Activated naive CD4-positive, alpha-beta T cell treated with anti-CD3 and anti-CD28 coated beads, Interleukin-2, amount 50 U/mL, for 16 hours (primary cell): ENCODE results near the gene VWA5A.
"Not testable (repeated sequence)": the region's sequence is repeated elsewhere in the genome, so short reads cannot be mapped to it uniquely, and the experiment has no call there.

Experiments used
- DNase-seq: peaks from one replicate; pipeline ENCODE4 v3.0.0-alpha.2; 2020

VWA5A gene

GRCh38 chr11:124093330-124093729 is 21.9 kb upstream of the VWA5A start:
- DNase-seq = no peak

- DNase-seq = no peak
Observed at GRCh38 chr11:124094731-124095130, 20.5 kb upstream of the VWA5A start.

- DNase-seq = no peak
Observed at GRCh38 chr11:124096364-124096763, 18.9 kb upstream of the VWA5A start.

GRCh38 chr11:124098141-124098540 is 17.1 kb upstream of the VWA5A start:
- DNase-seq = no peak

GRCh38 chr11:124101737-124102136 is 13.5 kb upstream of the VWA5A start:
- DNase-seq = no peak

- no peak for DNase-seq
Observed at GRCh38 chr11:124108156-124108555, 7.1 kb upstream of the VWA5A start.

- no peak for DNase-seq
Observed at GRCh38 chr11:124109377-124109776, 5.9 kb upstream of the VWA5A start.

- DNase-seq = no peak
Observed at GRCh38 chr11:124110201-124110600, 5.0 kb upstream of the VWA5A start.

- DNase-seq = no peak
Observed at GRCh38 chr11:124113890-124114289, 1.4 kb upstream of the VWA5A start.

- DNase-seq = no peak
Observed at GRCh38 chr11:124115782-124116616, 749 bp downstream of the VWA5A start.

- no peak for DNase-seq
Observed at GRCh38 chr11:124119103-124119502, 3.9 kb downstream of the VWA5A start.

- DNase-seq = no peak
Observed at GRCh38 chr11:124120891-124121290, 5.6 kb downstream of the VWA5A start.

- no peak for DNase-seq
Observed at GRCh38 chr11:124122123-124122522, 6.9 kb downstream of the VWA5A start.

- no peak for DNase-seq
Observed at GRCh38 chr11:124123622-124124021, 8.4 kb downstream of the VWA5A start.

GRCh38 chr11:124127134-124127533 is 11.9 kb downstream of the VWA5A start:
- DNase-seq = not testable (repeated sequence)

GRCh38 chr11:124143034-124143433 is 27.8 kb downstream of the VWA5A start:
- DNase-seq = no peak

GRCh38 chr11:124147951-124148350 is 32.7 kb downstream of the VWA5A start:
- no peak for DNase-seq

- no peak for DNase-seq
Observed at GRCh38 chr11:124150684-124151083, 35.4 kb downstream of the VWA5A start.

GRCh38 chr11:124152770-124153407 is 37.6 kb downstream of the VWA5A start:
- no peak for DNase-seq

- DNase-seq = no peak
Observed at GRCh38 chr11:124153821-124154220, 38.6 kb downstream of the VWA5A start.

GRCh38 chr11:124159481-124159880 is 44.2 kb downstream of the VWA5A start:
- DNase-seq = no peak

- DNase-seq = no peak
Observed at GRCh38 chr11:124160986-124161385, 45.7 kb downstream of the VWA5A start.

GRCh38 chr11:124167826-124168231 is 52.6 kb downstream of the VWA5A start:
- no peak for DNase-seq

- no peak for DNase-seq
Observed at GRCh38 chr11:124168796-124169195, 53.5 kb downstream of the VWA5A start.

GRCh38 chr11:124170315-124170714 is 55.1 kb downstream of the VWA5A start:
- not testable (repeated sequence) for DNase-seq
